Breast epithelium (tissue), 3 donors: ENCODE data around the gene RAB27B.

ENCODE experiments used
- CTCF ChIP-seq, 3 donors: fragments of 450-650 bp; IDR thresholded peaks; one replicate each; pipeline ENCODE4 v1.5.1; 2016 to 2017; ENCODE audit warnings: antibody characterized with exemption in 3 of 3, mild to moderate bottlenecking in 3 of 3, moderate library complexity in 3 of 3
- POLR2A ChIP-seq: fragments of 450-650 bp; IDR thresholded peaks from one replicate; pipeline ENCODE4 v1.6.1; 2016; ENCODE audit warnings: antibody characterized with exemption, mild to moderate bottlenecking, moderate library complexity
- POLR2AphosphoS5 ChIP-seq, 3 donors: sonication (generic); formaldehyde crosslinking; IDR thresholded peaks; one replicate each; pipeline ENCODE4 v1.6.1; 2017; ENCODE audit warnings: antibody characterized with exemption in 3 of 3

DNA sequence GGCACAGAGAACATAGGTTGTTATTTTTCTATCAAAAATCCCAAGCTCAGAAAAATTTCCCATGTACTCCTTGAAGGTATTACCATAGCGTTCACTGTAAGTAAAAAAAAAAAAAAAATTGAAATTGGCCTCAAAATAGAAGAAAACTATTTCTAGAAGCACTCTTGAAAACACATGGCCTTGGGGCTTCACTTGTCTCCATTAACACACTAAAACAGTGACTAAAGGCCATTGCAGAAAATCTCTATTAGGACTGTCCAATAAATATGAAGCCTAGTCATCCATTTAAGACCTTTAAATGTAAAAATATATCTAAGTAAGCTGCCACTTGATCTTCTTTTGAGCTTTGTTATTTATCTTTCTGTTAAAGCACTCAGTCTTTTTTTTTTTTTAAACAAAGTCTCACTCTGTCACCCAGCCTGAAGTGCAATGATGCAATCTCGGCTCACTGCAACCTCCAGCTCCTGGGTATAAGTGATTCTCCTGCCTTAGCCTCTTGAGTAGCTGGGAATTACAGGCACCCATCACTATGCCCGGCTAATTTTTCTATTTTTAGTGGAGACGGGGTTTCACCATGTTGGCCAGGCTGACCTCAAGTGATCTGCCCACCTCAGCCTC is 95.2 kb downstream of the RAB27B start:
- TF ChIP-seq CTCF (IDR thresholded peaks at IDR 0.05) = no peak
- no peak for TF ChIP-seq POLR2A
- TF ChIP-seq POLR2AphosphoS5 (IDR thresholded peaks at IDR 0.05) = no peak
